TTC549 (cell line): ENCODE data around the gene SMAD6.
"Not testable (repeated sequence)": the region's sequence is repeated elsewhere in the genome, so short reads cannot be mapped to it uniquely, and the experiment has no call there.

Source experiments
- FAIRE-seq: peaks from 2 replicates; lab custom pipeline; 2012; peaks lifted over from hg19 to GRCh38; lab: Jason Lieb, UNC

Gene SMAD6

DNA sequence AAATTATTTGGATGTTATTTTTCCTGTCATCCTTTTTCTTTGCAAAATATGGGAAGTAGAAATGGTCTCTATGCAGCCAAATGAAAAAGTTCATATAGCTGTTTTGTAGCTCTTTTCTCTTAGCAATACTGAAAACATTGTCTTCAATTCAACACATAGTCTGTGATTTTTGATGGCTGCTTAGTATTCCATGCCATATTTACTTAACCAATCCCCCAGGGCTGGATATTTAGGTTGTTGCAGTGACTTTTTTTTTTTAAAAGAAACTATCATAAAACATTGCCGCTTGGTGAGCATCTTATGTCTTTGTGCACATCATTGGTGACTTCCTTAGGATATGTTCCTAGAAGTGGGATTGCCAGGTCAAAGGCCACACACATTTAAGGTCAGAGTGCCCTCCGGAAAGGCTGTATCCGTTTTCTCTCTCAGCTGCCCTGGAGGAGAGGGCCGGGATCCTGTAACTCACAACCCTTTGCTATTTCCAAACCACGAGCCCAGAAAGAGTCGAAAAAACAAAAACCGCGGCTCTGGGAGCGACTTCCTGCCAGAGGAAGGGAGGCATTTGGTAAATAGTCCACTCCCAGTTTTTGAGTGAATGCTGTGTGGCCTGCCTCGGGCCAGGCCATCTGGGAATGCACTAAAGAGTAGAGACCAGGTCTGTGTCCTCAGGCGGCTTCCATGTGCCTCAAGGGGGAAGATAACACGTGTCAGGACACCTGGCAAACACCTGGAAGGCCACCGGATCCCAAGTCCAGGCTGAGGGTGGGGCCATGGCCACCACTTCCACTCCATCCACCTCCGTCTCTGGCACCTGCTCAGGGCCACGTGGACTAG is 41.9 kb downstream of the SMAD6 start:
- FAIRE-seq = no peak

DNA sequence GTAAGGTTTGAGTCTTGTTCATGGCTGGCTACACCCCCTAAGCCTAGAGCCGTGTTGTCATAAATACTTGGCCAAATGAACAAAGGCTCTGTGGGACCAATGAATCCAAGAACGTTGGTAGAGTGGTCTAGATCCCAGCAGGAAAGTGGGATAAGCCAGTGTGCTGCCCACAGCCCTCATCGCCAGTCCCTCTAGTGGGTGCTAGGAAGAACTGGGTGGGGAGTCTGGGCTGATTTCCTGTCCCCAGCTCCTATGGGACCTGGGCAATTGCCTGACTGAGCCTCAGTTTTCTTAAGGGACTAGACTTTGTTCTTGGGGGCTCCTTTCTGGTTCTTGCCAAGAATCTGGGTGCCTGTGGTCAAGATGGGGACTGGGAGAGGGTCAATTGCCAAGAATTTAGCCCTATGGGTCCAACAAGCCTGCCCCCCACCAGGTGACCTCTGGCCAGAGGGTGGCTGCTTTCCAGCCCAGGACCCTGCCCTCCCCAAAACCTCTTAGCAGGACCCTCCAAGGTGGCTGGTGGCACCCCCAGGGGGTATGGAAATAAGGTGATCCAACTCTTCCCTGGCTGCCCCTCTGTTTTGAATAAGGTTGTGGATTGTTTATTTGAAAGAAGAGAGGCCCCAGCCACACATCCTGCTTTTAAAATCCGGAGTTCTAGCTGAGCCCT is 42.7 kb downstream of the SMAD6 start:
- no peak for FAIRE-seq

DNA sequence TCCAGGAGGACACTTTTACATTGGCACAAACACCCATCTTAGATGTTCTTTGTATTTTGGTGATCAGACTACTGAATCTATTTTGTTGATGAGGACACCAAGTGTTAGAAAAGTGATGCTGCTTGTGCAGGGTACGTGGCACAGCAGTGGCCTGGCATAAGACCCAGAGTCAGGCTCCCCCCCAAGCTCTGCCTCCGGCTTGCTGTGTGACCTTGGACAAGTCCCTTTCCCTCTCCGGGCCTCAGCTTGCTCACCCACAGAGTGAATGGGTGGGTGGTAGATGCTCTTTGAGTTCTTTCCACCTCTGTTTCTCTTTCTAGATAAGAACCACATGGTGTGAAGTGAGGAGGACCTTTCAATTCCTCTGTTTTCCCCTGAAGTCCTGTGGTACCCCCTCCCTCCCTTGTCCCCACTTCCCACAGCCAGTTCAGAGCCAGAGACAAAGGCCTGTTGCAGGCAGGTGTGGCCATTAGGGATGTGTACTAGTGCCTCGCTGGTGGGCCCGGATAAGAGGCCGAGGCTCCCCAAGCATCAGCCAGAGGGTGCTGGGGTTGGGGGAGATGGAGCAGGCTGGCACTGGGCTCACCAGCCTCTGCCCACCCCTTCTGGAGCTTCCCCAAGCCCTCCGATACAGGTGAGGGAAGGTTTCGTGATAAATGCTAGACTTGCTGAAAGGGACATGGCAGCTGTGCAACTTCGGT is 43.6 kb downstream of the SMAD6 start:
- FAIRE-seq = no peak

DNA sequence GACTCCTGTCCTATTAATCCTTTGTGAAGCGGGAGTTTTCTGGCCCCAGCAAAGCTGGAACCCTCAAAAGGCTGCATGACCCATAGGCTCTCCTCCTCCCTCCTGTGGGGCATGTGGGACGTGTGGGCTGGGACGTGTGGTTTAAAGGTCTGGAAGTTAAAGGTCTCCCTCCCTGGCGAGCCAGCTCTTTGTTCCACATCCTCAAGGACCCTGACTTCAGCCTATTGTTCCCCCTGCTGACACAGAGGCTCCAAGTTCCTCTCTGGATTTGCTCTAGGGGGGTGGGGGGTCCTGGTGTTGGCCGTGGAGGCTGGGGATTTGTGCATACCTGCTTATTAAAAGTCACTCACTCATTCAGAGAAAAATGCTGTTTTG is 44.2 kb downstream of the SMAD6 start:
- no peak for FAIRE-seq

DNA sequence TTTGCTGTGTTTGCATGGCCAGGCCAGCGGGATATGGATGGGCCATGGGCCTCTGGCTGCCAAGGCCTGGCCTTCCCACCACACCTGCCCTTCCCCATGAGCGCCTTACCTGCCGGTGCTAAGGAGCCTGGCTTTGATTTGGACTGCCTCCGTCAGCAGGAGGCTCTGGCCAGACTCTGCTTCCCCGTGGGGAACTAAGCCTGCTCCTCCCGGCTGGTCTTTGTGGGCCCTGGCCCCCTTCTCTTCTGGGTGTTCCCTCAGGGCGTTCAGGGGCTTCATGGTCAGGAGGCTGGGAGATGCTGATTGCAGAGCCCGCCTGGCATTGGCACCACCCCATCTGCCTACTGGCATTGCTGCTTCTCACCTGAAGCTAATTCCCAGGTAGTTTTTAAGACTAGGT is 45.2 kb downstream of the SMAD6 start:
- no peak for FAIRE-seq

DNA sequence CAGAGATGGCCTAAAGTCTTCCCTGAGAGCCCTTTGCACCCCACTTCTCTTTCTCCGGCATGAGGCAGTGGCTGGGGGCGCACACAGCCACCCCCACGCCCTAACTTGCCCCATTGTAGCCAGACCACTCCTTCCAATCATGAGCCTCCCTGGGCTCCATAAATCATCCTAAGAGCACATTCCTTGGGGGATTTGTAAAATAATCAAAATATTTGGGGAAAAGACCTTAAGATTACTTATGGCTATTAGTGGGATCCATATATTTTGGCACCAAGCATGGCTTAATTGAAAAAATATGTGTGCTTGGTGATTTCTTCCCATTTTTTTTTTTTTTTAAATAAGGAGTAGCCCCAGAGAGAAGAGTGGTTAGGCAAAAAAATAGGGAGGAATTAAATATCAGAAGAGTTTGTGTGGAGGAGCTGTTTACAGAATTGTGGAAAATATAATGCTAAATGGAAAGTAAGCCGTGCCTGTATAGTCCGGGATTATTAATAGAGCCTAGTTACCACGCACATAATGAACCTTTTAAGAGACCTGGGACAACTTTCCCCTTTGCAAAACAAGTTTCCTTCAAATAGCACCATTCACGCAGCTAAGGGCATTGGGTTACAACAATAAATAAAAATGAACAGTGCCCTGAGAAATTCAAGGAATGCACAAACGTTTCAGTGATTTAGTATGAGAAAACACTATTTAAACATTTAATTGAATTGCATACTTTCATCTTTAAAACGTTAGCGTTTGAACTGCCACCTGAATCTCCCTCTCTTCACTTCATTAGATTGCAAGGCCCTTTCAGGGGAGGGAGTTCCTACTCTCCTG is 46.1 kb downstream of the SMAD6 start:
- FAIRE-seq = no peak

DNA sequence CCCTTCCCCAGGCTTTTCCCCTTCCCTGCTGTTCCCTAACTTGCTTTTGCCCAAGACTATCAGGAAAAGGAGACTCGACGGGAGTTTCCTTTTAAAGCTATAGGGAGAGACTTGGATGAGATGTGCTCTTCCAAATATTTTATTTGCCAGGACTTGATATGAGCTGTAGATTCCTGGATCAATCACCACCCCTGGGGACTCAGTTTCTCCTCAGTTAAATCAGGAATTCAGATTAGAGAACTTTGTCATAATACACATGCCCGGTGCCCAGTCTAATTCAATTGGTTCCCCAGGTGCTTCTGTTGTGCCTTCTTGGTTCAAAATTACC is 46.6 kb downstream of the SMAD6 start:
- FAIRE-seq = no peak

DNA sequence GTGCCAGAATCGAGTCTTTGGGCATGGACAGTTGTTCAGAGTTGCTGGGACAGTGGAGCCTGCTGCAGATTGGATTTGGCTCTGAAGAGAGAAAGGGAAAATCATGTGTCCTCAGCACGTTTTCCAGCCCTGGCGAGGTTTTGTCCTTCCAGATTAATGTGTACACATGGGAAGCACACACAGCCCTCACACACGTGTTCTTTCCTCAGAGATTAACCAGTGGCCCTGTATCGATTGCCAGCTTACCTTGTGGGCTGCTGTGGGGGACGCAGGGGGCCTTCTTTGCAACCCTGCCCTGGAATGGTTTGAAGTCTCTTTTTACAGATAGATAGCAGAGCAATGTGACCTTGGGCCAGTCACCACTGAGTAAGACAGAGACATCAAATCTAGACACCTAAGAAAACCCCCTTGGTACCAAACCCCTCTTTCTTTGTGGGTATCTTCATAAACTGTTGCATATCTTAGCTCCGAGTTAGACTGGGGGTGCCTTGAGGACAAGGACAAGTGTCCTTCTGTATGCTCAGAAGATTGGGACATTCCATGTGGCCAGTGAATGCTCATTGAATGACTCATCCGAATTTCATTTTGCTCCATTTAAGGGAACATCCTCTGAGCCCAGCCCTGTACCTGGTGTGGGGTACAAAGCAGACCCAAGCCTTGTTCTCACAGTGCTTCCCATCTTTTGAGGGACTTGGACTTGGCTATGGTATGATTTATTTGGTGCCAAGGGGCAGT is 48.0 kb downstream of the SMAD6 start:
- no peak for FAIRE-seq

DNA sequence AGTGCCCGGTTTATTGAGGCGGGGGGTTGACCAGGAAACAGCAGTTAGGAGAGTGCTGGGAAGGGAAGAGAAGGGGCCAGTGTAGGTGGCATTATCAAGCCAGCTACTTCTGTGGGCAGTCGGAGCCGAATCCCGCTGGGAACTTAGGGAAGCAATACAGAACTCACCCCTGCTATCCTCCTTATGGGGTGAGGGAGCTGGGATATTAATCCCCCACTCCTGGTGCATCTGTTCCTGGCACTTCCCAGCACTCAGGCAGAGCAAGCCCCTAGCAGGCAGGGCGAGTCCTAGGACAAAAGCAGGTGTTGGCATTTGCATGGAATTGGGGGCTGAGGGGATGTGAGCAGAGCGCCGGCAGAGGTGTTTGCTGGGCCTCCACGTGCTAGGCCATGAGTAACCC is 48.6 kb downstream of the SMAD6 start:
- no peak for FAIRE-seq

DNA sequence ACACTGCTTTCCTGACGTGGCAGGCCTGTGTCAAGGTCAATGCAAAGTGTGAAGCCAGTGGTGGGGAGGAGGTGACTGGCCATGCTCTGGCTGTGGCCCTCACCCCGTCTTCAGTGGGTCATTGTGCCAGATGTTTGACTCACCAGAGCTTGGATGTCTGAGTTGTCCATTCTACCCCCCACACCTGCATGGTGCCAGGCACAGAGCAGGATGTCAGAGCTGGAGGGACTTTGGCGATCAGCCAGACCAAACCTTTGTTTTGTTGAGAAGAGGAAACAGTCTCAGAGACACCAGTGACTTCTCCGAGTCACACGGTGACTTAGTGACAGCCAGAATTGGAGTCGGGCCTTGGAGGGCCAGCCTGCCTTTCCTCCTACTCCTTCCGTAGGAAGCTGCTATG is 49.5 kb downstream of the SMAD6 start:
- FAIRE-seq = no peak

DNA sequence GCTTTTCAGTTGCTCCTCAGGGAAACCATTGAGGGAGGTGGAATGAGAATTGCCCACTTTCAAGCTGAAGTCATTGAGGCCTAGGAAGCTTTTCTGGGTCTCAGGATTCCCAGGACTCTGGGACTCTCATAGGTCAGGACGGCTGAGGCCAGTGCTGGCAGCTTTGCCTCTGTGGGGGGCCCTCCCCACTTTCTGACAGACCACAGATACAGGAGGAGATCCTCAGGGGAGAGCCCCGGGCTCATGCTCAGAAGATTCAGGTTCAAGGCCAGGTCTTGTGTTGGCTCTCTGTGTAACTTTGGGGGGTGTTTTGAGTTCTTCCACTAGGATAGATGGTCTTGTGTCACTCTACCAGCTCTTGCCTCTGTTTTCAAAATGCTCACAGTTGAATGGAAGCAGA is 50.0 kb downstream of the SMAD6 start:
- no peak for FAIRE-seq

DNA sequence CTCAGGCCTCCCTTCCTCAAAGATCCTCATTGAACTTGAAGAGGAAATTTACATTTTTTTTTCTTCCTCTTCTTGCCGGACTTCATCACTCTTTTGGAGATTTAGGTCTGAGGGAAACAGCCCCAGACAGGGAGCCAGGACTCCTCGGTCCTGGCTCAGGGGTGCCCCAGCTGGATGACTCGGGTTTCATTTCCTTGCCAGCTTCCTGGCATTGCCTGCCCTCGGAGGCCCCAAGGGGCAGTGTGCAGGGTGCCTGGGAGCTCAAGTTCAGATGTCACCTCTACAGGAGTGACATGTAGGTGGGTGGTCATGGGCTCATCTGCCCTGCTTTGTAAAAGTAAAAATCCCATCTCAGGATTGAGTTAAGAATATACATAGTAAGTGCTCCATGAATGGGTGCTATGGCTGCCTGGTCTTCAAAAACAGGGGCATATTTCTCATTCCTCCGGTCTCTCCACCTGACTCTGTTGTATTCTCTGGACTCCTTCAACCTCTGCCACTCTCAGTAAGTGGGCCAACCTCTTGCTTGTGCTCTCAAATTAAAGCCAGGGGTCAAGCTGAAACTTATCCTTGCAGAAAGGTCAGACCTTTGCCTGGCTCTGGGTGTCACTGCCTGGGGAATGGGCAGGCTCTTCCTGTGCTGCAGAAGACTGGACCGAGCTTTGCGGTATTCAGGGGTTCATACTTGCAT is 51.8 kb downstream of the SMAD6 start:
- FAIRE-seq = no peak

DNA sequence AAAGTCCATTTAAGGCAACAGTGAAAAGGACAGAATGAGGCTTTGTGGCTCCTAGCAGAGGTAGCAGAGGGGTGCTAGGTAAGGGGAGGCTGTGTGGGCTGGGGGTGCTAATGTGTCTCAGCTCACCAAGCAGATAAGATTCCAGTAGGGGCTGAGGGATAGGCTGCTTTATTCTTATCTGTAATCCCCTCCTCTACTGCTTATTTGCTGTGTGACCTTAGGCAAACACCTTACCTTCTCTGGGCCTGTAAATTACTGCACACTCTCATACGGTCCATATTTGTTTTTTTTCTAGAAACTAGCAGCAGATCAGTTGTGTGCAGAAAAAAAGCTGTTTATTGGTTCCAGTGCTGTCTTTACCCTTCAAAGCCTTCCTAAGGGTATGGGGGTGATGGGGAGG is 52.8 kb downstream of the SMAD6 start:
- FAIRE-seq = no peak

DNA sequence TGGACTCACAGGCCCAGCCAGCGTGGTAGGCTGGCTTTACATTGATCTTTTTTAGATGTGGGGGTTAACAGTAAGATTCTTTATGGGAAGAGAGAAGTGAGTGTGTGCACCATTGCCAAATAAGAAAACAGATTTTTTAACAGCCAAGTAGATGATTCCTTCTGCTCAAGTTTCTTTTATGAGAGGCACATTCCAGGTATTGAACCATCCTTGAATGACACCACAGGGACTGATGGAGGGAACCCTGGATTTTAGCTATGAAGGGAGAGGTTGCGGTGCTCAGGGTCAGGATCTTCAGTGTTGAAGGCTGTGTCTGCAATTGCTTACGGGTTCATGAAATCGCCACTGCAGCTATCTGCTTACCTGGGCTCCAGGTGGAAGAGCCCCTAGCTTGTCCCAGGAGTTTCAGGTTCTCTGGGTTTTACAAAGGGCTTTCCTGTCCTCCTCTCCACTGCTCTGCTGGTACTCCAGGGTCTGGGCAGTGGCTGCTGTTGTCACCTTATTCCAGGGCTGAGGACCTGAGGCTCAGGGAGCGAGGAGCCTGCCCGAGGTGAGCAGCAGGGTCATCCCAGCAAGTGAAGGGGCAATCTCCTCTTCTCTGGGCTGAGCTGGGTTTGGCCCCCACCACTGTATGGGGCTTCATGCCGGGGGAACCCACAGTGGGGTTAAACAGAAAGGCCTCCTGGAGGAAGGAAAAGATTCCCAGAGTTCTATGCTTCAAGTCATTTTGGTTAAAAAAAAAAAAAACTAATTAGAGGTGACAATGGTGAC is 53.4 kb downstream of the SMAD6 start:
- FAIRE-seq = no peak

DNA sequence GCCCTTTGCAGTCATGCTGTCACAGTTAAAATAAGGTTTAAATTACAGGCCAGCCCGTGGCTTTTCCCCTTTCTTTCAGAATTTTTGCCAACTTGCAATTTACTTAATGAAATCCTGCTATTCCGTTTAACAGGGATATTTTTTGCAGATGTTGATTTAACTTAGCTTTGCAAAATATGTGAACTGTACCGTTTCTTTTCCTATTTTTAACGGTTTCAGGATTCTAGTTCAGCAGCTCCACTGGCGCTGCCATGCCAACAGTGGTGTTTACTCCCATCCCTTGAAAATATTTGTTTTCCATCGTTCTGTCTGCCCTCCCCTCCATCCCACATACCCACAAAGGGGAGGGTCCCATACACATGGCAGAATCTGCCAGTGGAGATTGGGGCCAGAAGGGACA is 54.3 kb downstream of the SMAD6 start:
- no peak for FAIRE-seq

DNA sequence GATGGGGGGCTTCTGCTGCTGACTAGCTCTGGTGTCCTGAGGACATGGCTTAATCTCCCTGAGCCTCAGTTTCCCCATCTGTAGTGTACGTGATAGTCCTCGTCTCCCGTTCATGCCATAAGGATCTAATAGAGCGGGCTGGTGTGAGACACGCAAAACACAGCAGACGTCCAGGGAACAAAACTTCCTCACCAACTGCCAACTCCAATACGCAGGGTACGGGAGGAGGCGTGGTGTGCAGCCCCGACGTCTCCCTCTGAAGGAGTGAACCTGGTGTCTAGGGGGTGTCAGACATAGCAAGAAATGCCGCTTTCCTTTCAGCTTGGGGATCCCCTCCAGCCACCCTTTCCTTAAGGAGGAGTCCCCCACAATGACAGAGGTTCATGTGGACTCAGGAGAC is 55.0 kb downstream of the SMAD6 start:
- FAIRE-seq = no peak

DNA sequence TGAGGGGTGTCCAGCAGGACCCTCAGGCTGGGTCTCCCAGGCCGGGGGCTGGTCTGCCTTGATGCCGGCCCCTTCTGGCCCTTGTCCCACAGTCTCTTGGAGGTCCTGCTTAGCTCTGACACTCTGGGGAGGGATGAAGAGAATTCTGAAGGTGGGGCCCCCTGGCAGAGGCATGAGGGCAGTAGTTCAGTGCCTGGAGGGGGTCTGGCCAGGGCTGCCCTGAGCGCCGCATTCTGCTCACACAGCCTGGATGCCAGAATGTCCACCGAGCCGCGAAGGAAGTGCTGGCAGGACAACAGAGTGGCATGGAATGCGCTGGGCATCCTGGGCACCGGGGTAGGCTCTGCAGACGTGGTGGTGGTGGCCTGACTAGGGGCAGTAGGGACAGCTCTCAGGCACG is 55.5 kb downstream of the SMAD6 start:
- FAIRE-seq = no peak

DNA sequence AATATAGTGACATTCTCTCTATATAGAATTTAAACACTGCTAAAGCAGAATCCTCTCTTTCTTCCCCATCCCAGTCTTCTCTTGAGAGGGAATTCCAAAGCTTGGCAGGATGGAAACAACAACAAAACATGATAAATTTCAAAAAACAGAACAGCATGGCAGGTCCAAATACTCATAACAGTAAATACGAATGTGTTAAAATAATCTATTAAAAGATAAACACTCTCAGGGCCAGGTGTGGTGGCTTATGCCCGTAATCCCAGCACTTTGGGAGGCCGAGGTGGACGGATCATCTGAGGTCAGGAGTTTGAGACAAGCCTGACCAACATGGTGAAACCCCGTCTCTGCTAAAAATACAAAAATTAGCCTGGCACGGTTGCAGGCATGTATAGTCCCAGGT is 56.2 kb downstream of the SMAD6 start:
- not testable (repeated sequence) for FAIRE-seq

DNA sequence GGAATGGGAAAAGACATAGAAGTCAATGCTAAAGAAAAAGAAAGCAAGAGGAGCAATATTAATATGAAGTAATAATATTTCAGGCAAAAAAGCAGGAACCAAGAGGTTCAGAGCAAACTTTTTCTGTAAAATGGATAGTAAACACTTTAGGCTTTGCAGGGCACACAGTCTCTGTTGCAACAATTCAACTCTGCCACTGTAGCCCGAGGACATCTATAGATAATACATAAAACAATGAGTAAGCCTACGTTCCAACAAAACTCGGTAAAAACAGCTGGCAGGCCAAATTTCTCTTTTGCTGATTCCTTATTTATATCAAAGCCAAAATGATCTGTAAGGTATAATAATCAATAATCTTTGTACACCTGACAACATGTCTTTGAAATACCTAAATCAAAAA is 56.8 kb downstream of the SMAD6 start:
- FAIRE-seq = no peak

DNA sequence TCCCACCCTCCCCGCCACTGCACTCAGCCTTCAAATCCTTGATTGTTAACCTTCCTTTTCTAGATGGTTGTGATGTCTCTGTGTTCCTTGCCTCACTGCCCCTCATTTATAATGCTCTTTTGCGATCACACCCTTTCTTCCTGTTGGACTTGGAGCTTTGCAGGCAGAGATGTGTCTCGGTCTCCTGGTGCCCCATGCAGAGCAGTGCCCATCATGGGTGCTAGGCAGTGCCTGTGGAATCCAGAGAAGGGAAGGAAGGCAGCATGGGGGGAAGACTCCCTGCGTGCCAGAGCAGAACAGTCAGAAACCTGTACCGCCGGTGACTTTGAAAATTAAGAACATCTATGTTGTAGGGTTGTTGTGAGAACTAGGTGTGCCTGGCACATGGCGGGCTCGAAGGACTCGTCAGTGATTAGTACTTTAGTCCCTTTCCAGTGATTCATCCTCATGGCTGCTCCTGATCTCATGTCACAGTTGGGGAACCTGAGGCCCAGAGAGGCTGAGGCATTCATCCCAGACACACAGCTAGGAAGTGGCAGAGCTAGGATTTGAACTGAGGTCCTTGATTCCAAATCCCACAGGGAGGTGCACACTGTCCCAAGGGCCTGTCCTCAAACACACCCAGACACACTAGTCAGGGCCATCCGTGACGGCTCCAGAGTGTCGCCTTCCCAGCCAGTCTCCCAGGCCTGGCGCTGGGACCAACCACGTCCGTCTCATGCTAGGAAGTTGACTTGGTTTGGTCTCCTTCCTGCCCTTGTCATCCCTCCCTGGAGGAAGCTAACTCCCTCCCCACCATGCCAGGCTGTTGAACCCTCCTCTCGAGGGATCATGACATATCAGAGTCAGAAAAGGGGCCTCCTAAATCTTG is 58.3 kb downstream of the SMAD6 start:
- no peak for FAIRE-seq
